ENCODE results near the gene DRAM1. TPM values are rescaled to one million over a fixed set of nuclear protein-coding genes. Genes with fewer than 3 reads are reported as not detected.

The DRAM1 gene
- total and polyA plus RNA-seq, 3 donors from 2014 or later: 4.4 to 13.1 (median 4.5) TPM

- DNase-seq: no peak
- Histone ChIP-seq H3K36me3 (ENCODE audit: low read depth, missing control alignments) (no peaks in the 10 kb centered on the region), H3K4me3 (no peak overlapping the region), H3K9me3 (no peaks in the 10 kb centered on the region), H3K27ac (no peak overlapping the region), H3K4me1 (no peaks in the 10 kb centered on the region), H3K27me3 (no peaks in the 10 kb centered on the region)
- WGBS, 2 donors: 36 to 94% methylated on average over 1 of the region's 1 CpG
- TF ChIP-seq CTCF (IDR thresholded peaks at IDR 0.05) (no peak), POLR2A (IDR thresholded peaks at IDR 0.05) (no peak)
- intact Hi-C loops (cut with DNase I; ENCODE audit: low total_unique reads): no loop called here
Measured at GRCh38 chr12:101954676-101955075, 77.3 kb downstream of the DRAM1 start.

GRCh38 chr12:101957252-101957959, 80.0 kb downstream of the DRAM1 start:
- TF ChIP-seq POLR2A (IDR thresholded peaks at IDR 0.05) (no peak), CTCF (IDR thresholded peaks at IDR 0.05) (no peak)
- no peak overlapping the region for H3K4me3 ChIP-seq
- intact Hi-C loops (cut with DNase I; ENCODE audit: low total_unique reads): no loop called here
- no peaks in the 10 kb centered on the region for H3K27me3 ChIP-seq
- no peak for DNase-seq
- H3K4me1 ChIP-seq: no peaks in the 10 kb centered on the region
- no peak overlapping the region for H3K27ac ChIP-seq
- H3K9me3 ChIP-seq: no peaks in the 10 kb centered on the region
- WGBS, 2 donors: 88 to 89% methylated on average over 9 of the region's 9 CpGs
- no peaks in the 10 kb centered on the region for H3K36me3 ChIP-seq (ENCODE audit: low read depth, missing control alignments)

GRCh38 chr12:101959607-101960006, 82.2 kb downstream of the DRAM1 start:
- intact Hi-C loops (cut with DNase I; ENCODE audit: low total_unique reads): no loop called here
- TF ChIP-seq POLR2A (IDR thresholded peaks at IDR 0.05) (no peak), CTCF (IDR thresholded peaks at IDR 0.05) (no peak)
- DNase-seq: no peak
- H3K36me3 ChIP-seq (ENCODE audit: low read depth, missing control alignments): no peaks in the 10 kb centered on the region
- H3K9me3 ChIP-seq: no peaks in the 10 kb centered on the region
- no peaks in the 10 kb centered on the region for H3K27me3 ChIP-seq
- WGBS, 2 donors: 98 to 100% methylated on average over 2 of the region's 2 CpGs
- H3K4me1 ChIP-seq: no peaks in the 10 kb centered on the region
- no peak overlapping the region for H3K27ac ChIP-seq
- H3K4me3 ChIP-seq: no peak overlapping the region

- WGBS, 2 donors: 90 to 96% methylated on average over 1 of the region's 1 CpG
- DNase-seq: no peak
- no peaks in the 10 kb centered on the region for H3K4me1 ChIP-seq
- H3K36me3 ChIP-seq (ENCODE audit: low read depth, missing control alignments): no peaks in the 10 kb centered on the region
- intact Hi-C loops (cut with DNase I; ENCODE audit: low total_unique reads): no loop called here
- H3K27me3 ChIP-seq: no peaks in the 10 kb centered on the region
- H3K9me3 ChIP-seq: no peaks in the 10 kb centered on the region
- H3K27ac ChIP-seq: no peak overlapping the region
- TF ChIP-seq CTCF (IDR thresholded peaks at IDR 0.05) (no peak), POLR2A (IDR thresholded peaks at IDR 0.05) (no peak)
- no peak overlapping the region for H3K4me3 ChIP-seq
Measured at GRCh38 chr12:101962486-101962885, 85.1 kb downstream of the DRAM1 start.

- Histone ChIP-seq H3K4me1 (no peaks in the 10 kb centered on the region), H3K4me3 (no peak overlapping the region), H3K36me3 (ENCODE audit: low read depth, missing control alignments) (no peaks in the 10 kb centered on the region), H3K9me3 (no peaks in the 10 kb centered on the region), H3K27me3 (no peaks in the 10 kb centered on the region), H3K27ac (no peak overlapping the region)
- 17 to 21% methylated on average over 1 of the region's 1 CpG for whole genome bisulfite sequencing, 2 donors
- DNase-seq: peak; percentile 41
- TF ChIP-seq CTCF (IDR thresholded peaks at IDR 0.05): no peak
- no peak for TF ChIP-seq POLR2A (IDR thresholded peaks at IDR 0.05)
- intact Hi-C loops (cut with DNase I; ENCODE audit: low total_unique reads): no loop called here
Measured at GRCh38 chr12:101963697-101964096, 86.3 kb downstream of the DRAM1 start.
